Neural cell (in vitro differentiated cells): Measurements from ENCODE around the gene GNA15. TPM values are rescaled to one million over a fixed set of nuclear protein-coding genes. Genes with fewer than 3 reads are reported as not detected.

Source experiments
- H2AFZ ChIP-seq: fragments of 200-600, 300-800 bp; sonication (generic), shearing (Covaris generic); 2 replicates; pipeline ENCODE4 v1.6.0; 2014; ENCODE audit warnings: low read depth, mild to moderate bottlenecking, antibody characterized with exemption, low read length, moderate library complexity
- H3F3A ChIP-seq: fragments of 200-600 bp; shearing (Covaris generic); 2 replicates; pipeline ENCODE4 v1.6.1; 2016; ENCODE audit warnings: mild to moderate bottlenecking, moderate library complexity, mixed read lengths, antibody characterized with exemption, low read length; ENCODE audit not compliant: insufficient read depth, poor library complexity, severe bottlenecking
- H3K27ac ChIP-seq: fragments of 200-600, 300-800 bp; sonication (generic), shearing (Covaris generic); 2 replicates; pipeline ENCODE4 v1.5.1; 2014; ENCODE audit warnings: mild to moderate bottlenecking, low read length, moderate library complexity
- H3K27me3 ChIP-seq: fragments of 300-800, 200-600 bp; sonication (generic), shearing (Covaris generic); 2 replicates; pipeline ENCODE4 v1.6.0; 2014; ENCODE audit warnings: mild to moderate bottlenecking, low read depth, low read length, moderate library complexity; ENCODE audit not compliant: insufficient read depth
- H3K36me3 ChIP-seq: fragments of 300-800, 200-600 bp; sonication (generic), shearing (Covaris generic); 2 replicates; pipeline ENCODE4 v1.5.1; 2014; ENCODE audit warnings: mild to moderate bottlenecking, antibody characterized with exemption, low read length, moderate library complexity; ENCODE audit not compliant: insufficient read depth
- H3K4me2 ChIP-seq: fragments of 300-800, 200-600 bp; sonication (generic), shearing (Covaris generic); 2 replicates; pipeline ENCODE4 v1.6.0; 2014; ENCODE audit warnings: mild to moderate bottlenecking, low read length
- H3K4me3 ChIP-seq: fragments of 300-800, 200-600 bp; sonication (generic), shearing (Covaris generic); 2 replicates; pipeline ENCODE4 v1.5.1; 2014; ENCODE audit warnings: mild to moderate bottlenecking, low read length, moderate library complexity
- H3K79me2 ChIP-seq: fragments of 200-600 bp; shearing (Covaris generic); replicated peaks from 2 replicates; pipeline ENCODE4 v1.6.0; 2014; ENCODE audit warnings: mild to moderate bottlenecking, low read length, moderate library complexity; ENCODE audit not compliant: insufficient read depth
- H3K9ac ChIP-seq: fragments of 300-800, 200-600 bp; sonication (generic), shearing (Covaris generic); 2 replicates; pipeline ENCODE4 v1.6.1; 2016; ENCODE audit warnings: mild to moderate bottlenecking, low read length, mixed read lengths
- H3K9me2 ChIP-seq: fragments of 200-600 bp; shearing (Covaris generic); 2 replicates; pipeline ENCODE4 v1.6.1; 2016; ENCODE audit warnings: mild to moderate bottlenecking, low read length, mixed read lengths; ENCODE audit not compliant: insufficient read depth
- H3K9me3 ChIP-seq: fragments of 200-600, 300-800 bp; sonication (generic), shearing (Covaris generic); 2 replicates; pipeline ENCODE4 v1.6.1; 2016; ENCODE audit warnings: mild to moderate bottlenecking, mixed run types, low read length, moderate library complexity, mixed read lengths
- H4K20me1 ChIP-seq: fragments of 200-600 bp; shearing (Covaris generic); 2 replicates; pipeline ENCODE4 v1.6.1; 2016; ENCODE audit warnings: mild to moderate bottlenecking, mixed run types; ENCODE audit not compliant: insufficient read depth
- EP300 ChIP-seq: fragments of 450-650 bp; conservative IDR thresholded peaks from 2 replicates; pipeline ENCODE4 v1.6.1; 2014; ENCODE audit warnings: antibody characterized with exemption, mild to moderate bottlenecking, moderate library complexity; ENCODE audit not compliant: poor library complexity, severe bottlenecking
- EZH2 ChIP-seq: fragments of 200-600, 300-800 bp; shearing (Covaris generic), sonication (generic); IDR thresholded peaks from 2 replicates; pipeline ENCODE4 v1.6.1; 2014; ENCODE audit warnings: antibody characterized with exemption, low read length, borderline replicate concordance, mild to moderate bottlenecking; ENCODE audit not compliant: insufficient read depth, poor library complexity, severe bottlenecking
- MXI1 ChIP-seq: fragments of 450-650 bp; conservative IDR thresholded peaks from 2 replicates; pipeline ENCODE4 v1.6.1; 2014; ENCODE audit warnings: antibody characterized with exemption, mild to moderate bottlenecking; ENCODE audit not compliant: poor library complexity, severe bottlenecking
- POLR2AphosphoS5 ChIP-seq: IDR thresholded peaks from 2 replicates; pipeline ENCODE4 v1.6.1; 2012
- RAD21 ChIP-seq: fragments of 450-650 bp; conservative IDR thresholded peaks from 2 replicates; pipeline ENCODE4 v1.6.1; 2014; ENCODE audit warnings: antibody characterized with exemption, mild to moderate bottlenecking, moderate library complexity
- SMC3 ChIP-seq: fragments of 450-650 bp; conservative IDR thresholded peaks from 2 replicates; pipeline ENCODE4 v1.6.1; 2014; ENCODE audit warnings: antibody characterized with exemption, mild to moderate bottlenecking, moderate library complexity; ENCODE audit not compliant: poor library complexity
- TAF1 ChIP-seq: IDR thresholded peaks from 2 replicates; pipeline ENCODE4 v1.6.1; 2012; ENCODE audit warnings: low read depth
- polyA plus RNA-seq: library from polyadenylated mRNA; depleted of rRNA; stranded (reverse); fragments of >200 nt; gene quantifications from 2 replicates; pipeline ENCODE4 v1.2.3, GENCODE V29; 2014
- TF ChIP-seq, protein P1 (sequence below): fragments of 450-650 bp; IDR thresholded peaks from 2 replicates; pipeline ENCODE4 v1.5.1; 2014; ENCODE audit warnings: antibody characterized with exemption, mild to moderate bottlenecking, moderate library complexity; ENCODE audit not compliant: poor library complexity, severe bottlenecking
- TF ChIP-seq, protein P2 (sequence below): IDR thresholded peaks from 2 replicates; pipeline ENCODE4 v1.6.1; 2012; ENCODE audit warnings: borderline replicate concordance

Gene GNA15
- polyA plus RNA-seq, 1 donor from 2014 or later, result not detected

DNA sequence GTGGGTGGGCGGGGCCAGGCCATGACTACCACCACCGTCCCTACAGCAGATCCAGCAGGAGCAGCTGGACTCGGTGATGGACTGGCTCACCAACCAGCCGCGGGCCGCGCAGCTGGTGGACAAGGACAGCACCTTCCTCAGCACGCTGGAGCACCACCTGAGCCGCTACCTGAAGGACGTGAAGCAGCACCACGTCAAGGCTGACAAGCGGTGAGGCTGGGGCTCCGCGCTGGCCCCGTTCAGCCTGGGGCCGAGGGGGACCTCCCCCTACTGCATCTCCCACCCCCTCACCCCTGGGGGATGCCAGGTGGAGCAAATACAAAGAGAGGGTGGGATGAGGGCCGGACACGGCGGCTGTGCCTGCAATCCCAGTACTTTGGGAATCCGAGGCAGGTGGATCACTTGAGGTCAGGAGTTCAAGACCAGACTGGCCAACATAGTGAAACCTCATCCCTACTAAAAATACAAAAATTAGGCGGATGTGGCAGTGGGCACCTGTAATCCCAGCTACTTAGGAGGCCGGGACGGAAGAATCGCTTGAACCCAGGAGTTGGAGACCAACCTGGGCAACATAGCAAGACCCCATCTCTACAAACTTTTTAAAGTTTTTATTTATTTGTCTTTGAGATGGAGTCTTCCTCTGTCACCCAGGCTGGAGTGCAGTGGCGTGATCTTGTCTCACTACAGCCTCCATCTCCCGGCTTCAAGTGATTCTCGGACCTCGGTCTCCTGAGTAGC is 70.6 kb downstream of the GNA15 start:
- Histone ChIP-seq H3K9me2 (no peaks in the 10 kb centered on the region), H2AFZ (no peak overlapping the region), H4K20me1 (no peaks in the 10 kb centered on the region), H3K9me3 (no peaks in the 10 kb centered on the region), H3F3A (no peaks in the 10 kb centered on the region), H3K4me3 (no peak overlapping the region), H3K27me3 (no peaks in the 10 kb centered on the region), H3K4me2 (no peak overlapping the region), H3K79me2 (no peaks in the 10 kb centered on the region), H3K27ac (no peak overlapping the region), H3K36me3 (no peaks in the 10 kb centered on the region), H3K9ac (no peak overlapping the region)
- TF ChIP-seq MXI1 (no peak), POLR2AphosphoS5 (no peak), RAD21 (no peak), EZH2 (no peak), SMC3 (no peak), EP300 (no peak), TAF1 (no peak)
- TF ChIP-seq, protein P1, sequence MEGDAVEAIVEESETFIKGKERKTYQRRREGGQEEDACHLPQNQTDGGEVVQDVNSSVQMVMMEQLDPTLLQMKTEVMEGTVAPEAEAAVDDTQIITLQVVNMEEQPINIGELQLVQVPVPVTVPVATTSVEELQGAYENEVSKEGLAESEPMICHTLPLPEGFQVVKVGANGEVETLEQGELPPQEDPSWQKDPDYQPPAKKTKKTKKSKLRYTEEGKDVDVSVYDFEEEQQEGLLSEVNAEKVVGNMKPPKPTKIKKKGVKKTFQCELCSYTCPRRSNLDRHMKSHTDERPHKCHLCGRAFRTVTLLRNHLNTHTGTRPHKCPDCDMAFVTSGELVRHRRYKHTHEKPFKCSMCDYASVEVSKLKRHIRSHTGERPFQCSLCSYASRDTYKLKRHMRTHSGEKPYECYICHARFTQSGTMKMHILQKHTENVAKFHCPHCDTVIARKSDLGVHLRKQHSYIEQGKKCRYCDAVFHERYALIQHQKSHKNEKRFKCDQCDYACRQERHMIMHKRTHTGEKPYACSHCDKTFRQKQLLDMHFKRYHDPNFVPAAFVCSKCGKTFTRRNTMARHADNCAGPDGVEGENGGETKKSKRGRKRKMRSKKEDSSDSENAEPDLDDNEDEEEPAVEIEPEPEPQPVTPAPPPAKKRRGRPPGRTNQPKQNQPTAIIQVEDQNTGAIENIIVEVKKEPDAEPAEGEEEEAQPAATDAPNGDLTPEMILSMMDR, result no peak
- TF ChIP-seq, protein P2, sequence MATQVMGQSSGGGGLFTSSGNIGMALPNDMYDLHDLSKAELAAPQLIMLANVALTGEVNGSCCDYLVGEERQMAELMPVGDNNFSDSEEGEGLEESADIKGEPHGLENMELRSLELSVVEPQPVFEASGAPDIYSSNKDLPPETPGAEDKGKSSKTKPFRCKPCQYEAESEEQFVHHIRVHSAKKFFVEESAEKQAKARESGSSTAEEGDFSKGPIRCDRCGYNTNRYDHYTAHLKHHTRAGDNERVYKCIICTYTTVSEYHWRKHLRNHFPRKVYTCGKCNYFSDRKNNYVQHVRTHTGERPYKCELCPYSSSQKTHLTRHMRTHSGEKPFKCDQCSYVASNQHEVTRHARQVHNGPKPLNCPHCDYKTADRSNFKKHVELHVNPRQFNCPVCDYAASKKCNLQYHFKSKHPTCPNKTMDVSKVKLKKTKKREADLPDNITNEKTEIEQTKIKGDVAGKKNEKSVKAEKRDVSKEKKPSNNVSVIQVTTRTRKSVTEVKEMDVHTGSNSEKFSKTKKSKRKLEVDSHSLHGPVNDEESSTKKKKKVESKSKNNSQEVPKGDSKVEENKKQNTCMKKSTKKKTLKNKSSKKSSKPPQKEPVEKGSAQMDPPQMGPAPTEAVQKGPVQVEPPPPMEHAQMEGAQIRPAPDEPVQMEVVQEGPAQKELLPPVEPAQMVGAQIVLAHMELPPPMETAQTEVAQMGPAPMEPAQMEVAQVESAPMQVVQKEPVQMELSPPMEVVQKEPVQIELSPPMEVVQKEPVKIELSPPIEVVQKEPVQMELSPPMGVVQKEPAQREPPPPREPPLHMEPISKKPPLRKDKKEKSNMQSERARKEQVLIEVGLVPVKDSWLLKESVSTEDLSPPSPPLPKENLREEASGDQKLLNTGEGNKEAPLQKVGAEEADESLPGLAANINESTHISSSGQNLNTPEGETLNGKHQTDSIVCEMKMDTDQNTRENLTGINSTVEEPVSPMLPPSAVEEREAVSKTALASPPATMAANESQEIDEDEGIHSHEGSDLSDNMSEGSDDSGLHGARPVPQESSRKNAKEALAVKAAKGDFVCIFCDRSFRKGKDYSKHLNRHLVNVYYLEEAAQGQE, result no peak

DNA sequence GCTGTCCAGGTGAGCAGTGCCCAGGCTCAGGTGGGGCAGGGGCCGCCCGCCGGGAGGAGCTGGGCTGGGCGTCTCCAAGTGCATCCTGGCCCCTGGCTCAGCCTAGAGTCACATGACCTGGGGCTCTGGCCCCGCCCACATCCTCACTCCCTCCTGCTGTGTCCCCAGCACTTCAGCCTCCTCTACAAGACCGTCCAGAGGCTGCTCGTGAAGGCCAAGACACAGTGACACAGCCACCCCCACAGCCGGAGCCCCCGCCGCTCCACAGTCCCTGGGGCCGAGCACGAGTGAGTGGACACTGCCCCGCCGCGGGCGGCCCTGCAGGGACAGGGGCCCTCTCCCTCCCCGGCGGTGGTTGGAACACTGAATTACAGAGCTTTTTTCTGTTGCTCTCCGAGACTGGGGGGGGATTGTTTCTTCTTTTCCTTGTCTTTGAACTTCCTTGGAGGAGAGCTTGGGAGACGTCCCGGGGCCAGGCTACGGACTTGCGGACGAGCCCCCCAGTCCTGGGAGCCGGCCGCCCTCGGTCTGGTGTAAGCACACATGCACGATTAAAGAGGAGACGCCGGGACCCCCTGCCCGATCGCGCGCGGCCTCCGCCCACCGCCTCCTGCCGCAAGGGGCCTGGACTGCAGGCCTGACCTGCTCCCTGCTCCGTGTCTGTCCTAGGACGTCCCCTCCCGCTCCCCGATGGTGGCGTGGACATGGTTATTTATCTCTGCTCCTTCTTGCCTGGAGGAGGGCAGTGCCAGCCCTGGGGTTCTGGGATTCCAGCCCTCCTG is 71.8 kb downstream of the GNA15 start:
- Histone ChIP-seq H4K20me1 (no peaks in the 10 kb centered on the region), H3K4me3 (no peak overlapping the region), H3K9ac (no peak overlapping the region), H3K9me2 (no peaks in the 10 kb centered on the region), H3K27me3 (no peaks in the 10 kb centered on the region), H3K4me2 (no peak overlapping the region), H3F3A (no peaks in the 10 kb centered on the region), H3K36me3 (no peaks in the 10 kb centered on the region), H3K9me3 (no peaks in the 10 kb centered on the region), H3K79me2 (no peaks in the 10 kb centered on the region), H2AFZ (no peak overlapping the region), H3K27ac (no peak overlapping the region)
- no peak for TF ChIP-seq EP300
- no peak for TF ChIP-seq EZH2
- no peak for TF ChIP-seq RAD21
